Activated T-cell treated with anti-CD3 and anti-CD28 coated beads, Interleukin-2, amount 50 U/mL, for 4 hours (primary cell): Measurements from ENCODE around the gene STRA6. TPM values are rescaled to one million over a fixed set of nuclear protein-coding genes. Genes with fewer than 3 reads are reported as not detected.

ENCODE experiments used
- ATAC-seq, 2 donors: fragments of 200-7000 bp; cut with Tn5 transposase; one replicate each; pipeline ENCODE4 v1.10.0; 2021
- DNase-seq: peaks from one replicate; pipeline ENCODE4 v3.0.0-alpha.2; 2020
- H3K27me3 Mint-ChIP-seq: one replicate; pipeline ENCODE4 v1.8.0; 2021; ENCODE audit warnings: low read depth, mixed read lengths
- H3K36me3 Mint-ChIP-seq: one replicate; pipeline ENCODE4 v1.8.0; 2022; ENCODE audit warnings: mixed read lengths; ENCODE audit not compliant: insufficient read depth
- H3K4me1 Mint-ChIP-seq: one replicate; pipeline ENCODE4 v1.8.0; 2021; ENCODE audit warnings: low read depth, mixed read lengths
- H3K4me3 Mint-ChIP-seq: one replicate; pipeline ENCODE4 v1.8.0; 2021; ENCODE audit warnings: mild to moderate bottlenecking, moderate library complexity, mixed read lengths
- H3K9me3 Mint-ChIP-seq: one replicate; pipeline ENCODE4 v1.8.0; 2021; ENCODE audit warnings: mixed read lengths
- total RNA-seq, 3 donors: library from RNA; stranded (reverse); gene quantifications; one replicate each; pipeline ENCODE4 v1.2.1, GENCODE V29; 2021

Gene STRA6
- total RNA-seq, 3 donors from 2014 or later = not detected

- ATAC-seq (no peak), DNase-seq (no peak)
- peaks cover 19% of the 10 kb centered on the region for H3K27me3 Mint-ChIP-seq
- H3K4me3 Mint-ChIP-seq = no peak overlapping the region
- H3K4me1 Mint-ChIP-seq = no peaks in the 10 kb centered on the region
- no peaks in the 10 kb centered on the region for H3K36me3 Mint-ChIP-seq
- H3K9me3 Mint-ChIP-seq = no peaks in the 10 kb centered on the region
Observed at GRCh38 chr15:74206801-74207281, 4.3 kb upstream of the STRA6 start.

GRCh38 chr15:74205582-74205947 lies 3.0 kb upstream of the STRA6 start:
- Mint-ChIP-seq H3K9me3 (no peaks in the 10 kb centered on the region), H3K27me3 (peaks cover 21% of the 10 kb centered on the region), H3K4me1 (no peaks in the 10 kb centered on the region), H3K36me3 (no peaks in the 10 kb centered on the region), H3K4me3 (no peak overlapping the region)
- DNase-seq (no peak), ATAC-seq (no peak)

GRCh38 chr15:74203914-74204431 lies 1.4 kb upstream of the STRA6 start:
- ATAC-seq (no peak), DNase-seq (no peak)
- peaks cover 24% of the 10 kb centered on the region for H3K27me3 Mint-ChIP-seq
- H3K4me3 Mint-ChIP-seq = no peak overlapping the region
- H3K36me3 Mint-ChIP-seq = no peaks in the 10 kb centered on the region
- H3K4me1 Mint-ChIP-seq = no peaks in the 10 kb centered on the region
- H3K9me3 Mint-ChIP-seq = no peaks in the 10 kb centered on the region

GRCh38 chr15:74201710-74202420 lies 722 bp downstream of the STRA6 start:
- Mint-ChIP-seq H3K4me3 (no peak overlapping the region), H3K27me3 (peaks cover 9% of the 10 kb centered on the region), H3K9me3 (no peaks in the 10 kb centered on the region), H3K36me3 (no peaks in the 10 kb centered on the region), H3K4me1 (no peaks in the 10 kb centered on the region)
- ATAC-seq (no peak), DNase-seq (no peak)

GRCh38 chr15:74200871-74201419 lies 1.6 kb downstream of the STRA6 start:
- DNase-seq = no peak
- H3K9me3 Mint-ChIP-seq = no peaks in the 10 kb centered on the region
- H3K36me3 Mint-ChIP-seq = no peaks in the 10 kb centered on the region
- no peak overlapping the region for H3K4me3 Mint-ChIP-seq
- no peaks in the 10 kb centered on the region for H3K4me1 Mint-ChIP-seq
- ATAC-seq = no peak
- H3K27me3 Mint-ChIP-seq = peaks cover 9% of the 10 kb centered on the region

- H3K4me1 Mint-ChIP-seq = no peaks in the 10 kb centered on the region
- DNase-seq (no peak), ATAC-seq (no peak)
- H3K4me3 Mint-ChIP-seq = no peak overlapping the region
- H3K36me3 Mint-ChIP-seq = no peaks in the 10 kb centered on the region
- H3K27me3 Mint-ChIP-seq = peaks cover 9% of the 10 kb centered on the region
- no peaks in the 10 kb centered on the region for H3K9me3 Mint-ChIP-seq
Observed at GRCh38 chr15:74200412-74200815, 2.2 kb downstream of the STRA6 start.

GRCh38 chr15:74199297-74199652 lies 3.3 kb downstream of the STRA6 start:
- Mint-ChIP-seq H3K36me3 (no peaks in the 10 kb centered on the region), H3K4me1 (no peaks in the 10 kb centered on the region), H3K4me3 (no peak overlapping the region), H3K27me3 (peaks cover 9% of the 10 kb centered on the region), H3K9me3 (no peaks in the 10 kb centered on the region)
- ATAC-seq = no peak
- DNase-seq = no peak

- Mint-ChIP-seq H3K4me3 (no peak overlapping the region), H3K9me3 (no peaks in the 10 kb centered on the region), H3K36me3 (no peaks in the 10 kb centered on the region), H3K27me3 (peaks cover 6% of the 10 kb centered on the region), H3K4me1 (no peaks in the 10 kb centered on the region)
- DNase-seq (no peak), ATAC-seq (no peak)
Observed at GRCh38 chr15:74197176-74197965, 5.2 kb downstream of the STRA6 start.

GRCh38 chr15:74196175-74196574 lies 6.4 kb downstream of the STRA6 start:
- H3K4me1 Mint-ChIP-seq = no peaks in the 10 kb centered on the region
- no peak for ATAC-seq
- no peak for DNase-seq
- H3K36me3 Mint-ChIP-seq = no peaks in the 10 kb centered on the region
- H3K9me3 Mint-ChIP-seq = no peaks in the 10 kb centered on the region
- H3K27me3 Mint-ChIP-seq = peaks cover 3% of the 10 kb centered on the region
- no peak overlapping the region for H3K4me3 Mint-ChIP-seq

- H3K27me3 Mint-ChIP-seq = peaks cover 3% of the 10 kb centered on the region
- no peak for DNase-seq
- H3K4me3 Mint-ChIP-seq = no peak overlapping the region
- no peaks in the 10 kb centered on the region for H3K36me3 Mint-ChIP-seq
- no peaks in the 10 kb centered on the region for H3K9me3 Mint-ChIP-seq
- ATAC-seq = no peak
- no peaks in the 10 kb centered on the region for H3K4me1 Mint-ChIP-seq
Observed at GRCh38 chr15:74194572-74195559, 7.7 kb downstream of the STRA6 start.

GRCh38 chr15:74193905-74194304 lies 8.7 kb downstream of the STRA6 start:
- no peaks in the 10 kb centered on the region for H3K27me3 Mint-ChIP-seq
- no peaks in the 10 kb centered on the region for H3K4me1 Mint-ChIP-seq
- no peaks in the 10 kb centered on the region for H3K9me3 Mint-ChIP-seq
- DNase-seq (no peak), ATAC-seq (no peak)
- no peak overlapping the region for H3K4me3 Mint-ChIP-seq
- no peaks in the 10 kb centered on the region for H3K36me3 Mint-ChIP-seq

GRCh38 chr15:74193299-74193718 lies 9.3 kb downstream of the STRA6 start:
- DNase-seq = no peak
- H3K9me3 Mint-ChIP-seq = no peaks in the 10 kb centered on the region
- no peak overlapping the region for H3K4me3 Mint-ChIP-seq
- no peak for ATAC-seq
- H3K4me1 Mint-ChIP-seq = no peaks in the 10 kb centered on the region
- H3K36me3 Mint-ChIP-seq = no peaks in the 10 kb centered on the region
- no peaks in the 10 kb centered on the region for H3K27me3 Mint-ChIP-seq

- DNase-seq = no peak
- no peak for ATAC-seq
- Mint-ChIP-seq H3K9me3 (no peaks in the 10 kb centered on the region), H3K27me3 (no peaks in the 10 kb centered on the region), H3K4me3 (no peak overlapping the region), H3K36me3 (no peaks in the 10 kb centered on the region), H3K4me1 (no peaks in the 10 kb centered on the region)
Observed at GRCh38 chr15:74192751-74193150, 9.8 kb downstream of the STRA6 start.

- no peak for DNase-seq
- ATAC-seq = no peak
- no peaks in the 10 kb centered on the region for H3K36me3 Mint-ChIP-seq
- H3K9me3 Mint-ChIP-seq = no peaks in the 10 kb centered on the region
- no peaks in the 10 kb centered on the region for H3K4me1 Mint-ChIP-seq
- H3K27me3 Mint-ChIP-seq = no peaks in the 10 kb centered on the region
- no peak overlapping the region for H3K4me3 Mint-ChIP-seq
Observed at GRCh38 chr15:74191798-74192197, 10.8 kb downstream of the STRA6 start.
